Hepatocyte (in vitro differentiated cells): ENCODE results near the gene TTC12. TPM values are rescaled to one million over a fixed set of nuclear protein-coding genes. Genes with fewer than 3 reads are reported as not detected.

Source experiments
- DNase-seq: peaks from one replicate; pipeline ENCODE4 v3.0.0-alpha.2; 2016; ENCODE audit warnings: low spot score
- H2AFZ ChIP-seq: fragments of 200-600 bp; sonication (generic); 2 replicates; pipeline ENCODE4 v1.6.0; 2016; ENCODE audit warnings: antibody characterized with exemption, mild to moderate bottlenecking
- H3K27ac ChIP-seq: fragments of 200-600 bp; sonication (generic); 2 replicates; pipeline ENCODE4 v1.5.1; 2016; ENCODE audit warnings: mild to moderate bottlenecking
- H3K27me3 ChIP-seq: fragments of 200-600 bp; sonication (generic); 2 replicates; pipeline ENCODE4 v1.6.1; 2016
- H3K36me3 ChIP-seq: fragments of 200-600 bp; sonication (generic); replicated peaks from 2 replicates; pipeline ENCODE4 v1.5.1; 2016; ENCODE audit warnings: low read depth; ENCODE audit not compliant: insufficient read depth
- H3K4me1 ChIP-seq: fragments of 200-600 bp; sonication (generic); 2 replicates; pipeline ENCODE4 v1.5.1; 2016; ENCODE audit warnings: mild to moderate bottlenecking, moderate library complexity; ENCODE audit not compliant: insufficient read depth
- H3K4me2 ChIP-seq: fragments of 200-600 bp; sonication (generic); 2 replicates; pipeline ENCODE4 v1.6.0; 2016
- H3K4me3 ChIP-seq: fragments of 200-600 bp; sonication (generic); 2 replicates; pipeline ENCODE4 v1.5.1; 2016; ENCODE audit warnings: mild to moderate bottlenecking
- H3K79me2 ChIP-seq: fragments of 200-600 bp; sonication (generic); 2 replicates; pipeline ENCODE4 v1.6.0; 2017; ENCODE audit warnings: mild to moderate bottlenecking
- H3K9me2 ChIP-seq: fragments of 200-600 bp; sonication (generic); replicated peaks from 2 replicates; pipeline ENCODE4 v1.6.0; 2017; ENCODE audit warnings: mild to moderate bottlenecking; ENCODE audit not compliant: insufficient read depth
- H3K9me3 ChIP-seq: fragments of 200-600 bp; sonication (generic); 2 replicates; pipeline ENCODE4 v1.5.1; 2016; ENCODE audit warnings: low read depth, mild to moderate bottlenecking
- H4K20me1 ChIP-seq: fragments of 200-600 bp; sonication (generic); 2 replicates; pipeline ENCODE4 v1.6.0; 2016; ENCODE audit warnings: mild to moderate bottlenecking; ENCODE audit not compliant: insufficient read depth, poor library complexity, severe bottlenecking
- EZH2 ChIP-seq: fragments of 200-600 bp; sonication (generic); IDR thresholded peaks from 2 replicates; pipeline ENCODE4 v1.6.1; 2016; ENCODE audit warnings: antibody characterized with exemption, mild to moderate bottlenecking, borderline replicate concordance
- EZH2phosphoT487 ChIP-seq: fragments of 200-600 bp; sonication (generic); IDR thresholded peaks from one replicate; pipeline ENCODE4 v1.6.1; 2018; ENCODE audit warnings: antibody characterized with exemption, mild to moderate bottlenecking, low read depth, moderate library complexity; ENCODE audit not compliant: unreplicated experiment, severe bottlenecking
- WGBS: methylation state at CpG from one replicate; pipeline ENCODE4 v1.1.6; 2016; ENCODE audit warnings: low lambda C conversion rate; ENCODE audit errors: missing lambda C conversion rate; 5-methylcytosine and 5-hydroxymethylcytosine counted together
- polyA plus RNA-seq: library from polyadenylated mRNA; unstranded; fragments of >200 nt; fragmentation: Nextera tagmentation; extraction: Ambion mirVana; gene quantifications from 2 replicates; pipeline ENCODE4 v1.2.1, GENCODE V29; 2016
- total RNA-seq: library from RNA; depleted of rRNA; stranded (reverse); fragments of >200 nt; gene quantifications from 2 replicates; pipeline ENCODE4 v1.2.3, GENCODE V29; 2014
- TF ChIP-seq, protein P1 (sequence below): fragments of 200-600 bp; sonication (generic); IDR thresholded peaks from 2 replicates; pipeline ENCODE4 v1.5.1; 2016; ENCODE audit warnings: antibody characterized with exemption, mild to moderate bottlenecking; ENCODE audit not compliant: poor library complexity

The TTC12 gene
- total and polyA plus RNA-seq, 2 experiments from 2014 or later: 9.2 to 12.4 TPM

DNA sequence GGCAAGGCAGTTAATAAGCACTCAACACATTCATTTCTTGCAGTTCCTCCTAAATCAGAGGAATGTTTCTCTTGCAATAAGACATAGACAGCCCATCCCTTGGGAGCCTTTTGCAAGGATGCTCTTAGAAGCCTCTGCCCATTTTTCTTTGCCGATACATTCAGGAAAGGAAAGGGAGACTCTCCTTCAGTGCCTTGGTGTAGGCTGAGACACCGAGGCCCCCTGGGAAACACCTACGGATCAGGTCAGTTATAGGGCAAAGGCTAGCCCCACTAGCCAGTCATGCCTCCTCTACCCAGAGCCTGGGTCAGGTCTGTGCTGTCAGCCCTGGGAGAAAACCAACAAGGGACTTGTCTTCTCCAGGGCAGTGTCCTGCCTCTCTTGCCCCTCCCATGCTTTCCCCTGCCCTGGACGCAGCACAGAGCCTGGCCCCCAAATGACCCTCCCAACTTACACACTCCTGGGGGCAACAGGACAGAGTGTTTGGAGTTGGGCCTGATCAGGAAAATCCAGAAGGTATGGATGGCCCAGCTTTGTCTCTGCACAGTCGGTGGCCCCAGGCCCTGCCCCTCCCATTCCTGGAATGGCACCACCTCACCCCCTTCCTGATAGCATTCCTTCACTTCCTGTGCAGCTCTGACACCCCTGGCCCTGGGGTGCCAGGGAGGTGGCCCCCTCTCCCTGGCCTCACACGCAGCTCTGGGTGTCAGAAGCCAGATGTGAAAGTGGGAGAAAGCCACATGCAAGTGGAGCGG lies 91.5 kb downstream of the TTC12 start:
- Histone ChIP-seq H3K79me2 (no peaks in the 10 kb centered on the region), H4K20me1 (no peaks in the 10 kb centered on the region), H3K4me1 (no peaks in the 10 kb centered on the region), H3K27ac (no peak overlapping the region), H3K9me2 (no peaks in the 10 kb centered on the region), H3K4me2 (no peak overlapping the region), H3K36me3 (no peaks in the 10 kb centered on the region), H3K9me3 (no peaks in the 10 kb centered on the region), H3K27me3 (peaks cover 5% of the 10 kb centered on the region), H2AFZ (no peak overlapping the region), H3K4me3 (no peak overlapping the region)
- 87% methylated on average over 7 of the region's 7 CpGs for WGBS
- TF ChIP-seq, protein P1, sequence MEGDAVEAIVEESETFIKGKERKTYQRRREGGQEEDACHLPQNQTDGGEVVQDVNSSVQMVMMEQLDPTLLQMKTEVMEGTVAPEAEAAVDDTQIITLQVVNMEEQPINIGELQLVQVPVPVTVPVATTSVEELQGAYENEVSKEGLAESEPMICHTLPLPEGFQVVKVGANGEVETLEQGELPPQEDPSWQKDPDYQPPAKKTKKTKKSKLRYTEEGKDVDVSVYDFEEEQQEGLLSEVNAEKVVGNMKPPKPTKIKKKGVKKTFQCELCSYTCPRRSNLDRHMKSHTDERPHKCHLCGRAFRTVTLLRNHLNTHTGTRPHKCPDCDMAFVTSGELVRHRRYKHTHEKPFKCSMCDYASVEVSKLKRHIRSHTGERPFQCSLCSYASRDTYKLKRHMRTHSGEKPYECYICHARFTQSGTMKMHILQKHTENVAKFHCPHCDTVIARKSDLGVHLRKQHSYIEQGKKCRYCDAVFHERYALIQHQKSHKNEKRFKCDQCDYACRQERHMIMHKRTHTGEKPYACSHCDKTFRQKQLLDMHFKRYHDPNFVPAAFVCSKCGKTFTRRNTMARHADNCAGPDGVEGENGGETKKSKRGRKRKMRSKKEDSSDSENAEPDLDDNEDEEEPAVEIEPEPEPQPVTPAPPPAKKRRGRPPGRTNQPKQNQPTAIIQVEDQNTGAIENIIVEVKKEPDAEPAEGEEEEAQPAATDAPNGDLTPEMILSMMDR: no peak
- TF ChIP-seq EZH2phosphoT487 (no peak), EZH2 (no peak)
- no peak for DNase-seq

DNA sequence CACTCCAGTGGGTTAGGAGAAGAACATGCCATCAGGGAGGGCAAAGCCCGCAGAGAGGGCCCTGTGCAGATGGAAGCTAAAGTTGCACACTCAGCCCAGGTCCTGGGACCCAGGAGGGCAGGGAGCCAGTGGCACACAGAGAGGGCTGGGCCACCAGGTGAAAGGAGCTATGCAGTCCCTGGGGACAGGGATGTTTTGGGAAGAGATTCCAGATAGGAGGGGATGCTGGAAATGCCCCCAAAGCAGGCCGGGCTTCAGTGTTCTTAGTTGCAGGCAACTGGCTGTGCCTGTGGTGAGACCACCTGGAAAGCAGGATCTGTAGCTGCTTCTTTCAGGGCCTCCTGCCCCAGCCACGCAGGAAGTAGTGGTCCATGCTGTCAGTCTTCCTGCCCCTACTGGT lies 92.8 kb downstream of the TTC12 start:
- H3K79me2 ChIP-seq: no peaks in the 10 kb centered on the region
- H3K27ac ChIP-seq: no peak overlapping the region
- H3K9me2 ChIP-seq: no peaks in the 10 kb centered on the region
- no peaks in the 10 kb centered on the region for H3K9me3 ChIP-seq
- H4K20me1 ChIP-seq: no peaks in the 10 kb centered on the region
- WGBS: 89% methylated on average over 3 of the region's 3 CpGs
- H2AFZ ChIP-seq: no peak overlapping the region
- H3K36me3 ChIP-seq: no peaks in the 10 kb centered on the region
- H3K4me1 ChIP-seq: no peaks in the 10 kb centered on the region
- H3K4me3 ChIP-seq: no peak overlapping the region
- DNase-seq: no peak
- TF ChIP-seq EZH2phosphoT487 (no peak), EZH2 (no peak)
- TF ChIP-seq, protein P1: no peak
- peaks cover 5% of the 10 kb centered on the region for H3K27me3 ChIP-seq
- no peak overlapping the region for H3K4me2 ChIP-seq

DNA sequence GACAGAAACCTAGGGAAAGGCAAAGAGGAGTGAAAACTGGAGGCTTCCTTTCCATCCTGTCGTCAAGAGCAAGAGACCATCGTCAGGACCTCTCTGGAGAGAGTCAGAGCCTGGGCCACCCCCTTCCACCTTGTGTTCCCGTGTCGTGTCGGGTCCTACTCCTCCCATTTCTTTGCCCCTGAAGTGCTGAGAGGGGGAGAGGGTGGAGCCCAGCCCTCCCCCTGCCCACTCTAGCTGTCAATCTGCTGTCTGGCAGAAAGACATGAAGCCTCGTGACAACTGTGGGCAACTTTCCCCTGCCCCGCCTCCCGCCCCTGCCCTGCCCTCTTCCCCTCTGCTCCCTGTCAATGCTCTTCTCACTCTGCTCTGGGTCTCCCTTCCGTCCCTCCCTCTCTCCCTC lies 93.8 kb downstream of the TTC12 start:
- no peaks in the 10 kb centered on the region for H3K27me3 ChIP-seq
- WGBS: 69% methylated on average over 6 of the region's 9 CpGs

More for the DNA sequence above, 93.8 kb downstream of the TTC12 start:
- Histone ChIP-seq H3K79me2 (no peaks in the 10 kb centered on the region), H3K4me1 (no peaks in the 10 kb centered on the region), H3K9me2 (no peaks in the 10 kb centered on the region), H3K27ac (no peak overlapping the region), H3K9me3 (no peaks in the 10 kb centered on the region), H3K36me3 (no peaks in the 10 kb centered on the region), H4K20me1 (no peaks in the 10 kb centered on the region), H3K4me3 (no peak overlapping the region), H2AFZ (no peak overlapping the region), H3K4me2 (no peak overlapping the region)
- TF ChIP-seq EZH2 (no peak), EZH2phosphoT487 (no peak)
- TF ChIP-seq, protein P1: no peak
- DNase-seq: no peak
